Stimulated activated CD4-positive, alpha-beta T cell treated with anti-CD3 and anti-CD28 coated beads, TNF-alpha, amount 100 ng/mL, for 4 hours (primary cell): ENCODE measurements around the gene FBXO21.
"Not testable (repeated sequence)": the region's sequence is repeated elsewhere in the genome, so short reads cannot be mapped to it uniquely, and the experiment has no call there.

ENCODE experiments used
- DNase-seq, 3 experiments: peaks; one replicate each; pipeline ENCODE4 v3.0.0-alpha.2; 2020; ENCODE audit warnings: low read depth in 3 of 3

FBXO21 gene

GRCh38 chr12:117202033-117202432 lies 11.8 kb upstream of the FBXO21 start:
- no peak for DNase-seq

GRCh38 chr12:117199956-117200744 lies 9.9 kb upstream of the FBXO21 start:
- not testable (repeated sequence) for DNase-seq

GRCh38 chr12:117196334-117196733 lies 6.1 kb upstream of the FBXO21 start:
- DNase-seq = not testable (repeated sequence)

- not testable (repeated sequence) for DNase-seq
These were observed 4.8 kb upstream of the FBXO21 start for GRCh38 chr12:117195027-117195426.

- DNase-seq = no peak
These were observed 3.6 kb upstream of the FBXO21 start for GRCh38 chr12:117193903-117194302.

- DNase-seq = not testable (repeated sequence)
These were observed 2.3 kb upstream of the FBXO21 start for GRCh38 chr12:117192581-117192980.

- DNase-seq = no peak
These were observed 1.8 kb upstream of the FBXO21 start for GRCh38 chr12:117192057-117192456.

- DNase-seq = no peak
These were observed 503 bp downstream of the FBXO21 start for GRCh38 chr12:117189725-117190209.

- DNase-seq = no peak
These were observed 1.1 kb downstream of the FBXO21 start for GRCh38 chr12:117188961-117189724.

- no peak for DNase-seq
These were observed 2.1 kb downstream of the FBXO21 start for GRCh38 chr12:117188121-117188665.

- no peak for DNase-seq
These were observed 2.8 kb downstream of the FBXO21 start for GRCh38 chr12:117187421-117187820.

- no peak for DNase-seq
These were observed 7.4 kb downstream of the FBXO21 start for GRCh38 chr12:117182866-117183265.

- DNase-seq = not testable (repeated sequence)
These were observed 8.8 kb downstream of the FBXO21 start for GRCh38 chr12:117181468-117181843.

GRCh38 chr12:117180758-117181467 lies 9.4 kb downstream of the FBXO21 start:
- no peak for DNase-seq

GRCh38 chr12:117178745-117179144 lies 11.5 kb downstream of the FBXO21 start:
- no peak for DNase-seq

GRCh38 chr12:117178301-117178700 lies 12.0 kb downstream of the FBXO21 start:
- DNase-seq = no peak

- DNase-seq = no peak
These were observed 18.1 kb downstream of the FBXO21 start for GRCh38 chr12:117172168-117172567.

GRCh38 chr12:117171499-117172162 lies 18.6 kb downstream of the FBXO21 start:
- DNase-seq = no peak

- DNase-seq = no peak
These were observed 20.7 kb downstream of the FBXO21 start for GRCh38 chr12:117169548-117169947.

GRCh38 chr12:117168976-117169375 lies 21.3 kb downstream of the FBXO21 start:
- DNase-seq = no peak

GRCh38 chr12:117167769-117168168 lies 22.5 kb downstream of the FBXO21 start:
- DNase-seq = no peak
